ENCODE data around the gene MAP2K5.

The MAP2K5 gene

DNA sequence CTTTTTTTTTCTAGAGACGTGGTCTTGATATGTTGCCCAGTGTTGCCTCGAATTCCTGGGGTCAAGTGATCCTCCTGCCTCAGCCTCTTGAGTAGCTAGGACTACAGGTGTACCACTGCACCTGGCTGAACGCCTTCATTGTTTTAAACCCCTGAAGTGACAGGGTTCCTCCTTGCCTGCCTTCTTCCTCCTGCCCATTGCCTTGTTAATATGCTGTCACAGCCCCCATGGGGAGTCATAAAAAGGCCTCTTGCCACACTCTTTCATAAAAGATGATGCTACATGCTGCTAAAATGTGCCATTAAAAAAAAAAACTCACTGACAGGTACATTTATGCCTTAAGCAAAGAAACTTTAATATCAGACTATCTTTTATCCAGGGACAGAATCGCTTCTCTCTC, 166.0 kb downstream of the MAP2K5 start:
- POLR2A ChIA-PET: no interaction called here
- DNase-seq (ENCODE audit: low read depth, low spot score): no peak
- TF ChIP-seq, protein P1, sequence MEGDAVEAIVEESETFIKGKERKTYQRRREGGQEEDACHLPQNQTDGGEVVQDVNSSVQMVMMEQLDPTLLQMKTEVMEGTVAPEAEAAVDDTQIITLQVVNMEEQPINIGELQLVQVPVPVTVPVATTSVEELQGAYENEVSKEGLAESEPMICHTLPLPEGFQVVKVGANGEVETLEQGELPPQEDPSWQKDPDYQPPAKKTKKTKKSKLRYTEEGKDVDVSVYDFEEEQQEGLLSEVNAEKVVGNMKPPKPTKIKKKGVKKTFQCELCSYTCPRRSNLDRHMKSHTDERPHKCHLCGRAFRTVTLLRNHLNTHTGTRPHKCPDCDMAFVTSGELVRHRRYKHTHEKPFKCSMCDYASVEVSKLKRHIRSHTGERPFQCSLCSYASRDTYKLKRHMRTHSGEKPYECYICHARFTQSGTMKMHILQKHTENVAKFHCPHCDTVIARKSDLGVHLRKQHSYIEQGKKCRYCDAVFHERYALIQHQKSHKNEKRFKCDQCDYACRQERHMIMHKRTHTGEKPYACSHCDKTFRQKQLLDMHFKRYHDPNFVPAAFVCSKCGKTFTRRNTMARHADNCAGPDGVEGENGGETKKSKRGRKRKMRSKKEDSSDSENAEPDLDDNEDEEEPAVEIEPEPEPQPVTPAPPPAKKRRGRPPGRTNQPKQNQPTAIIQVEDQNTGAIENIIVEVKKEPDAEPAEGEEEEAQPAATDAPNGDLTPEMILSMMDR (IDR thresholded peaks at IDR 0.05; ENCODE audit: insufficient read depth, low read length, missing control alignments): no peak
- no peak overlapping the region for H3K4me3 ChIP-seq (ENCODE audit: low read depth, low read length)
- CTCF ChIA-PET: interaction anchor here (0.6 kb wide), 1 partner anchor 334 kb away, joined by 3 read pairs; no protein-coding TSS in a partner anchor

DNA sequence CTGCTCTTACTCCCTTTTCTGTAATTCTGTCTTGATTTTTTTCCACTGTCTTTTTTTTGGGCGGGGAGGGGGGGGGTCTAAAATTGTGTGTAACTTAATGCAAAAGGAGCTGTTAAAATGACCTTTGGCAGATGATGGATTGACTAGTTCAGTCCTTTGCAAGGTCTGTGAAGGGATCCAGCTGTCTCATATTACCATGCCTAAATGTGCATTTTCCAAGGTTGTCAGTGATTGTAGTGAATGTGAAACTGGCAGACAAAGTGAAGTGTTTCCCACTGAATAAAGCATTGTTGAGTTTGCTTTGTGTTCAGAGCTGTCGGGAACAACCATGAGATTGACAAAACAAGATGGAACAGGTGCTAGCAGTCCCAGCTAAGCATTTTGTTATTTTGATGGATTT, 172.7 kb downstream of the MAP2K5 start:
- ChIA-PET CTCF (no interaction called here), POLR2A (no interaction called here)
- H3K4me3 ChIP-seq (ENCODE audit: low read depth, low read length): no peak overlapping the region
- TF ChIP-seq, protein P1 (IDR thresholded peaks at IDR 0.05; ENCODE audit: insufficient read depth, low read length, missing control alignments): no peak
- no peak for DNase-seq (ENCODE audit: low read depth, low spot score)

DNA sequence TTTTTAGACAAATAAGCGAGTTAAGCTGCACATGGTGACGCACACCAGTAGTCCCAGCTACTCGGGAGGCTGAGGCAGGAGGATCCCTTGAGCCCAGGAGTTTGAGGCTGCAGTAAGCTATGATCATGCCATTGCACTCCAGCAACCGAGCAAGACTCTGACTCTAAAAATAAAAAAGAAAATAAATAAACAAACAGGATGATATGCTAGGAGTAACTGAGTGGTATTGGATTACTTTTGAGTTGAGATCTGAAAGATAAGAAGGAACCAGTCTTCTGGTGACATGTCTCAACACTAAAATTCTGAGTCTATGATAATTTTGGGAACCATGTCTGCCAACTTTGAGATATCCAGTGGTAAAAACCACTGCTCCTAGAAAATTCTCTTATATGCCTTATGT, 173.7 kb downstream of the MAP2K5 start:
- POLR2A ChIA-PET: no interaction called here
- TF ChIP-seq, protein P1 (IDR thresholded peaks at IDR 0.05; ENCODE audit: insufficient read depth, low read length, missing control alignments): no peak
- DNase-seq (ENCODE audit: low read depth, low spot score): no peak
- CTCF ChIA-PET: interaction anchor here (1.2 kb wide), 2 partner anchors 17 to 21 kb away, joined by 3 read pairs; no protein-coding TSS in a partner anchor
- no peak overlapping the region for H3K4me3 ChIP-seq (ENCODE audit: low read depth, low read length)

DNA sequence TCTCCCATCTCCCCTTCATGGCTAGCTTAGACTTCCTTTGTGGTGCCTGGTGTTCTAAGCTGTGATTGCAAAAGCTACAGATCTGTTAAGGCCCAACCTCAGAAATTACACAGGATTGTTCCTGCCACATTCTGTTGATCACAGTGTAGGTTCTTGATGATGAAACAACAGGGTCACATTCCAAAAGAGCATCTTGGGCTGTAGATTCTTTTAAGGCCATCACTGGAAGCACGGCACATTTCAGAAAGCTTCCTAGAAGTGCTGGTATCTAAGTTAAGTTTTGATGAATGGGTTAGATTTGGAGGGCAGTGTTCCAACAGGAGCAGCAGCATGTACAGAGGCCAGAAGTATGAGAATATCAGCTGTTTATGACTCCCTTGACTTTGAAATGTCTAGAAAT, 175.3 kb downstream of the MAP2K5 start:
- H3K4me3 ChIP-seq (ENCODE audit: low read depth, low read length): no peak overlapping the region
- DNase-seq (ENCODE audit: low read depth, low spot score): no peak
- ChIA-PET POLR2A (no interaction called here), CTCF (no interaction called here)
- TF ChIP-seq, protein P1 (IDR thresholded peaks at IDR 0.05; ENCODE audit: insufficient read depth, low read length, missing control alignments): no peak

DNA sequence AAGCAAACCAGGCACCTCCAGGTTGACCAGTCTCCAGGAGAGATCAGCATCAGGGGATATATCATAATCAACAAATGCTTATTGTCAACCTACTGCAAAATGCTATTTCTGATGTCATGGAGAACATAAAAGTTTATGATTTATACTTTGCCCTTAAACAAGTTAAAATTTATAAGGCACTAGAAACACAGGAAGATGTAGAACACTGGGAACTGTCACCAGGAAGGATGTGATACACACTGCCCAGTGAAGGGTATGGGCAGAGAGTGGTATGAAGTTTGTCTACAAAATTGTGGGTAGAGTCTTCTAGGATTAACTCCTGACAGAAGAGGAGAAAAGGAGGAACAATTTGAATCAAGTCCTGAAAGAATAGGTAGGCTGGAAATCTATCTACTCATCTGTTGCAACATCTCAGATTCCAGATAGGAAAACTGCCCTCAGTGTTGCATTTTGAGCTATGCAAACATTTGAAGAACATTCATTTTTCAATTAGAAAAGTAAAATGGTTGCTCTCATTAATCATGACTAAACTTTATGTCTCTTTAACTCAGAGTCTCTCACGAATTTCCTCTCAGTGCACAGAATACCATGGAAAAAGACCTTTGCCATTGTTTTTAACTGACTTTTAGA, 176.9 kb downstream of the MAP2K5 start:
- TF ChIP-seq, protein P1 (IDR thresholded peaks at IDR 0.05; ENCODE audit: insufficient read depth, low read length, missing control alignments): no peak
- CTCF ChIA-PET: no interaction called here
- DNase-seq (ENCODE audit: low read depth, low spot score): no peak
- POLR2A ChIA-PET: interaction anchor here (0.6 kb wide), 1 partner anchor 482 kb away, joined by 3 read pairs; no protein-coding TSS in a partner anchor
- no peak overlapping the region for H3K4me3 ChIP-seq (ENCODE audit: low read depth, low read length)

DNA sequence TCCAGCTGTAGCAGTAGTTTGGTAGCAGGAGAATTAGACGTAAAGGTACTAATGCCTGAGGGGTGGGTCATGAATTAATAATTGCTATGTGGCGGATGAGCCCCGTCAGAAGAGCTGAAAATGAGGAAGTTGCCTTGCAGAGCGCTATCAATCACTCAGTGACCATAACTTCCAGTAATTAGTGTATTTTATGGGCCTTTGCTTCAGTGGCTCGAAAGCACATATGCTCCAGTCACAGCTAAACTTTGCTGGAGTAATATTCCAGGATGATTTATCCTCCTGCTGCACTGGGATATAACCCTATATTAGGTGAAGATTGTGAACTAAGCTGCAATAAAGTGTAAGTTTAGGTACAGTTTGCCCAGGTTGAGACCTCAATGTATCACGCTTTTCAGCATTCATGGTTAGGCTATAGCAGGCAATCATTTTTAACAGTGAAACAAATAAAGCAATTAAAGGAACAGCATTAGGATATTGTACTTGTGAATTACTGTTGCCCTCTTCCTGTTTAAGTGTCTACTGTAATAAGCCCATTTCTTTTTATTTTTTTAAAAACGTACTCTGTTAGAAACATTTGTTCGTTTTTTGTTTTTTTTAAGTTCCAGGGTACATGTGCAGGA, 178.2 kb downstream of the MAP2K5 start:
- CTCF ChIA-PET: no interaction called here
- POLR2A ChIA-PET: no interaction called here
- H3K4me3 ChIP-seq (ENCODE audit: low read depth, low read length): no peak overlapping the region
- TF ChIP-seq, protein P1 (IDR thresholded peaks at IDR 0.05; ENCODE audit: insufficient read depth, low read length, missing control alignments): no peak
- DNase-seq (ENCODE audit: low read depth, low spot score): no peak

All from AG04449 (cell line).